SK-N-SH (cell line): Measurements from ENCODE around the gene TCIRG1. TPM values are rescaled to one million over a fixed set of nuclear protein-coding genes. Genes with fewer than 3 reads are reported as not detected.

Source experiments
- CTCF ChIA-PET: fragments of 300-600, 350-600 bp; formaldehyde crosslinking; extraction: SDS; loops from one replicate; lab custom pipeline; 2021; lab: Yijun Ruan, JAX
- POLR2A ChIA-PET: fragments of 350-600 bp; sonication (Branson Sonifier 250); formaldehyde crosslinking; extraction: SDS; loops from one replicate; lab custom pipeline; 2020; ENCODE audit warnings: antibody characterized with exemption, inconsistent platforms; lab: Yijun Ruan, JAX
- DNase-seq: peaks from one replicate; pipeline ENCODE4 v3.0.0; 2012
- H2AFZ ChIP-seq: fragments of 200-600 bp; sonication (generic); 2 replicates; pipeline ENCODE4 v1.8.1; 2016; ENCODE audit warnings: antibody characterized with exemption, mild to moderate bottlenecking, low read depth
- H3F3A ChIP-seq: fragments of 200-600 bp; sonication (generic); replicated peaks from 2 replicates; pipeline ENCODE3; 2016; ENCODE audit warnings: antibody characterized with exemption, mild to moderate bottlenecking; ENCODE audit not compliant: insufficient read depth
- H3K27ac ChIP-seq, 2 experiments: fragments of 200-500 bp in 1 of 2; fragments of 200-600 bp in 1 of 2; sonication (Bioruptor generic) in 1 of 2; sonication (generic), shearing (Covaris generic) in 1 of 2; 2 replicates each; pipeline versions ENCODE4 v1.5.1 to v1.6.1; 2014 to 2016; ENCODE audit warnings: low read depth in 2 of 2, inconsistent platforms in 1 of 2, low read length in 1 of 2, mild to moderate bottlenecking in 1 of 2, mixed read lengths in 1 of 2
- H3K27me3 ChIP-seq: fragments of 200-600 bp; sonication (generic), shearing (Covaris generic); 2 replicates; pipeline ENCODE4 v1.6.1; 2016; ENCODE audit warnings: mixed run types; ENCODE audit not compliant: insufficient read depth
- H3K36me3 ChIP-seq, 2 experiments: fragments of 200-500 bp in 1 of 2; fragments of 200-600 bp in 1 of 2; sonication (Bioruptor generic) in 1 of 2; sonication (generic) in 1 of 2; replicated peaks in 1 of 2; 2 replicates each; pipeline versions ENCODE3 to v1.5.1; 2014 to 2016; ENCODE audit warnings: low read length in 1 of 2, mild to moderate bottlenecking in 1 of 2; ENCODE audit not compliant: insufficient read depth in 2 of 2, control insufficient read depth in 1 of 2
- H3K4me1 ChIP-seq, 2 experiments: fragments of 200-500 bp in 1 of 2; fragments of 200-600 bp in 1 of 2; sonication (Bioruptor generic) in 1 of 2; sonication (generic), shearing (Covaris generic) in 1 of 2; 2 replicates each; pipeline versions ENCODE4 v1.5.1 to v1.6.1; 2014 to 2016; ENCODE audit warnings: low read depth in 1 of 2, low read length in 1 of 2, mixed run types in 1 of 2; ENCODE audit not compliant: insufficient read depth in 2 of 2, control insufficient read depth in 1 of 2
- H3K4me2 ChIP-seq: fragments of 200-600 bp; sonication (generic), shearing (Covaris generic); 2 replicates; pipeline ENCODE4 v1.6.1; 2017; ENCODE audit warnings: mixed run types
- H3K4me3 ChIP-seq, 2 experiments: fragments of 200-500 bp in 1 of 2; fragments of 200-600 bp in 1 of 2; sonication (Bioruptor generic) in 1 of 2; sonication (generic), shearing (Covaris generic) in 1 of 2; 2 replicates each; pipeline versions ENCODE4 v1.5.1 to v1.8.1; 2014 to 2016; ENCODE audit warnings: low read depth in 2 of 2, inconsistent platforms in 1 of 2, low read length in 1 of 2, mild to moderate bottlenecking in 1 of 2, mixed read lengths in 1 of 2, moderate library complexity in 1 of 2
- H3K79me2 ChIP-seq: fragments of 200-600 bp; sonication (generic); 2 replicates; pipeline ENCODE4 v1.8.1; 2017; ENCODE audit warnings: mild to moderate bottlenecking; ENCODE audit not compliant: insufficient read depth
- H3K9ac ChIP-seq: fragments of 200-600 bp; sonication (generic); 2 replicates; pipeline ENCODE4 v1.6.1; 2017; ENCODE audit warnings: mixed run types
- H3K9me2 ChIP-seq: fragments of 200-600 bp; sonication (generic); 2 replicates; pipeline ENCODE4 v1.6.1; 2017; ENCODE audit warnings: mixed run types
- H3K9me3 ChIP-seq: fragments of 200-600 bp; sonication (generic); 2 replicates; pipeline ENCODE4 v1.6.1; 2017; ENCODE audit warnings: mixed run types, mild to moderate bottlenecking, moderate library complexity
- H4K20me1 ChIP-seq: fragments of 200-600 bp; sonication (generic); 2 replicates; pipeline ENCODE4 v1.6.1; 2017; ENCODE audit warnings: mild to moderate bottlenecking, mixed run types; ENCODE audit not compliant: insufficient read depth
- CHD2 ChIP-seq: fragments of 150-350 bp; IDR thresholded peaks from 2 replicates; pipeline ENCODE4 v1.6.1; 2018; ENCODE audit warnings: low read length; ENCODE audit not compliant: partially characterized antibody
- CTCF ChIP-seq: fragments of 200-600 bp; sonication (generic); IDR thresholded peaks from 2 replicates; pipeline ENCODE4 v1.6.1; 2017; ENCODE audit warnings: antibody characterized with exemption, mild to moderate bottlenecking, moderate library complexity
- EP300 ChIP-seq, 2 experiments: IDR thresholded peaks; 2 replicates each; pipeline versions ENCODE4 v1.4.0 to v1.6.1; 2012; ENCODE audit warnings: borderline replicate concordance in 1 of 2, low read depth in 1 of 2, low read length in 1 of 2
- FOXM1 ChIP-seq: IDR thresholded peaks from 2 replicates; pipeline ENCODE4 v1.4.0; 2012; ENCODE audit warnings: low read depth, mild to moderate bottlenecking
- IRF3 ChIP-seq: fragments of 150-350 bp; IDR thresholded peaks from 2 replicates; pipeline ENCODE4 v1.6.1; 2016; ENCODE audit warnings: mild to moderate bottlenecking, low read depth, low read length
- MAX ChIP-seq: IDR thresholded peaks from 2 replicates; pipeline ENCODE4 v1.4.0; 2012; ENCODE audit warnings: low read depth
- MXI1 ChIP-seq: IDR thresholded peaks from 2 replicates; pipeline ENCODE4 v1.6.1; 2012; ENCODE audit warnings: mild to moderate bottlenecking, low read depth, low read length, improper control_type of control experiment
- NFIC ChIP-seq: IDR thresholded peaks from 2 replicates; pipeline ENCODE4 v1.4.0; 2012; ENCODE audit warnings: borderline replicate concordance
- RAD21 ChIP-seq: IDR thresholded peaks from 2 replicates; pipeline ENCODE4 v1.6.1; 2012; ENCODE audit warnings: mild to moderate bottlenecking, low read length
- REST ChIP-seq: IDR thresholded peaks from 2 replicates; pipeline ENCODE4 v1.6.1; 2012; ENCODE audit warnings: mild to moderate bottlenecking, low read depth, low read length, moderate library complexity
- RFX5 ChIP-seq: IDR thresholded peaks from 2 replicates; pipeline ENCODE4 v1.6.1; 2012; ENCODE audit warnings: mild to moderate bottlenecking, improper control_type of control experiment, low read length
- RXRA ChIP-seq: IDR thresholded peaks from 2 replicates; pipeline ENCODE4 v1.4.0; 2012; ENCODE audit warnings: low read depth, mild to moderate bottlenecking, borderline replicate concordance
- TEAD4 ChIP-seq: IDR thresholded peaks from 2 replicates; pipeline ENCODE4 v1.4.0; 2012; ENCODE audit warnings: mild to moderate bottlenecking, borderline replicate concordance; ENCODE audit not compliant: insufficient read depth
- USF1 ChIP-seq: IDR thresholded peaks from 2 replicates; pipeline ENCODE4 v1.4.0; 2012; ENCODE audit warnings: low read depth, borderline replicate concordance
- USF2 ChIP-seq: fragments of 150-350 bp; IDR thresholded peaks from 2 replicates; pipeline ENCODE4 v1.6.1; 2017; ENCODE audit warnings: antibody characterized with exemption, low read length, low read depth, borderline replicate concordance
- WGBS: methylation state at CpG from one replicate; pipeline ENCODE4 v1.1.6; 2017; ENCODE audit warnings: low lambda C conversion rate; 5-methylcytosine and 5-hydroxymethylcytosine counted together
- polyA plus RNA-seq, 3 experiments: library from polyadenylated mRNA; depleted of rRNA; stranded (reverse); fragments of >200 nt; gene quantifications; 2 replicates each; pipeline ENCODE4 v1.2.3, GENCODE V29; 2012

Gene TCIRG1
- polyA plus RNA-seq, 1 of the 3 experiments (the other 2 are of a cell fraction): 0.58 TPM

- no peaks in the 10 kb centered on the region for H3K27me3 ChIP-seq
- DNase-seq: no peak
- H2AFZ ChIP-seq: no peak overlapping the region
- H3K4me3 ChIP-seq: no peak overlapping the region
- peak overlapping the region; percentile 80 to 96; a peak in 3 of 4 replicates for H3K27ac ChIP-seq
- peak overlapping the region; percentile 76 for H3K9ac ChIP-seq
- peak overlapping the region; percentile 64 for H3K4me2 ChIP-seq
- H3K9me2 ChIP-seq: no peaks in the 10 kb centered on the region
- H3K4me1 ChIP-seq: peaks cover 39 to 44% of the 10 kb centered on the region in 2 experiments; a peak in 3 of 4 replicates
- peaks cover 18% of the 10 kb centered on the region for H3F3A ChIP-seq
- H3K79me2 ChIP-seq: peaks cover 18% of the 10 kb centered on the region
- TF ChIP-seq CTCF (no peak), RFX5 (no peak), REST (no peak), MAX (no peak), FOXM1 (no peak), RAD21 (no peak), USF1 (no peak), CHD2 (no peak), MXI1 (no peak), USF2 (no peak), EP300 (IDR thresholded peaks at IDR 0.05; ENCODE audit: borderline replicate concordance in 1 of 2, low read depth in 1 of 2, low read length in 1 of 2) (no peak), NFIC (no peak), IRF3 (no peak), TEAD4 (no peak), RXRA (no peak)
- no peaks in the 10 kb centered on the region for H4K20me1 ChIP-seq
- WGBS: 76% methylated on average over 14 of the region's 14 CpGs
- ChIA-PET POLR2A (no interaction called here), CTCF (interaction anchor here (1.4 kb wide), 2 partner anchors 20 to 196 kb away, joined by 3 to 4 read pairs; no protein-coding TSS in a partner anchor)
- H3K9me3 ChIP-seq: no peaks in the 10 kb centered on the region
- H3K36me3 ChIP-seq: no peaks in the 10 kb centered on the region
These were observed 25.1 kb upstream of the TCIRG1 start for GRCh38 chr11:68013611-68014156.
